Adrenal gland (tissue), 5 donors: Measurements from ENCODE around the gene SUN2.

Experiments
- CTCF ChIP-seq, 6 experiments: fragments of 450-650 bp in 4 of 6; fragments of 200-600 bp in 2 of 6; sonication (generic) in 1 of 6; IDR thresholded peaks; 1 replicate in 5 of 6; 2 replicates in 1 of 6; pipeline versions ENCODE4 v1.5.1 to v1.8.0; 2016 to 2021; ENCODE audit warnings: antibody characterized with exemption in 6 of 6, mild to moderate bottlenecking in 2 of 6, moderate library complexity in 1 of 6
- POLR2A ChIP-seq, 2 donors: fragments of 450-650 bp; IDR thresholded peaks; one replicate each; pipeline ENCODE4 v1.6.1; 2017; ENCODE audit warnings: antibody characterized with exemption in 2 of 2, mild to moderate bottlenecking in 2 of 2, moderate library complexity in 1 of 2
- donor health status: DM: no; HTN: no; CAD: no.

- TF ChIP-seq CTCF (IDR thresholded peaks at IDR 0.05) (no peak), POLR2A (IDR thresholded peaks at IDR 0.05) (no peak)
Observed at GRCh38 chr22:38737302-38738060, 18.3 kb downstream of the SUN2 start.
